Activated CD8-positive, alpha-beta T cell treated with anti-CD3 and anti-CD28 coated beads, Interleukin-2, amount 10 ng/mL, durations not matched to agents 7 days and 5 days (primary cell): ENCODE results near the gene TWIST2. TPM values are rescaled to one million over a fixed set of nuclear protein-coding genes. Genes with fewer than 3 reads are reported as not detected.
A peak's percentile ranks its signal among the peaks of the same experiment; 100 is the strongest.

Source experiments
- ATAC-seq: fragments of 150-1000 bp; cut with Tn5 transposase; one replicate; pipeline ENCODE4 v1.10.0; 2021; ENCODE audit warnings: moderate library complexity
- CTCF ChIA-PET: fragments of 350-600 bp; sonication (Branson Sonifier 250); formaldehyde crosslinking; loops from one replicate; lab custom pipeline; 2021; ENCODE audit warnings: antibody characterized with exemption; lab: Charles Lee
- POLR2A ChIA-PET: fragments of 350-600 bp; sonication (Branson Sonifier 250); formaldehyde crosslinking; loops from one replicate; lab custom pipeline; 2021; ENCODE audit warnings: antibody characterized with exemption; lab: Charles Lee
- DNase-seq: peaks from one replicate; pipeline ENCODE4 v3.0.0-alpha.2; 2020
- H3K27ac Mint-ChIP-seq: one replicate; pipeline ENCODE4 v1.8.0; 2021; ENCODE audit warnings: mild to moderate bottlenecking, mixed read lengths
- H3K27me3 Mint-ChIP-seq: one replicate; pipeline ENCODE4 v1.8.0; 2021; ENCODE audit warnings: low read depth, mixed read lengths
- H3K36me3 Mint-ChIP-seq: one replicate; pipeline ENCODE4 v1.8.0; 2021; ENCODE audit warnings: low read depth, mixed read lengths
- H3K4me1 Mint-ChIP-seq: one replicate; pipeline ENCODE4 v1.8.0; 2021; ENCODE audit warnings: low read depth, mixed read lengths
- H3K4me3 Mint-ChIP-seq: one replicate; pipeline ENCODE4 v1.8.0; 2021; ENCODE audit warnings: mild to moderate bottlenecking, mixed read lengths
- H3K9me3 Mint-ChIP-seq: one replicate; pipeline ENCODE4 v1.8.0; 2022; ENCODE audit warnings: mixed read lengths; ENCODE audit not compliant: insufficient read depth
- total RNA-seq, 2 experiments: library from RNA; stranded (reverse); gene quantifications; one replicate each; pipeline ENCODE4 v1.2.3, GENCODE V29; 2021

The TWIST2 gene
- total RNA-seq, 2 experiments from 2014 or later, result not detected

- Mint-ChIP-seq H3K4me1 (no peaks in the 10 kb centered on the region), H3K36me3 (no peaks in the 10 kb centered on the region), H3K27me3 (no peaks in the 10 kb centered on the region), H3K9me3 (no peaks in the 10 kb centered on the region), H3K4me3 (no peak overlapping the region), H3K27ac (no peak overlapping the region)
- POLR2A ChIA-PET, result no interaction called here
- DNase-seq (peak; percentile 1), ATAC-seq (no peak)
- CTCF ChIA-PET, result no interaction called here
Measured at GRCh38 chr2:238939521-238940403, 91.9 kb downstream of the TWIST2 start.

GRCh38 chr2:238940806-238941205 lies 92.9 kb downstream of the TWIST2 start:
- H3K9me3 Mint-ChIP-seq, result no peaks in the 10 kb centered on the region
- no peaks in the 10 kb centered on the region for H3K4me1 Mint-ChIP-seq
- H3K27me3 Mint-ChIP-seq, result no peaks in the 10 kb centered on the region
- DNase-seq, result no peak
- POLR2A ChIA-PET, result no interaction called here
- ATAC-seq, result no peak
- no peaks in the 10 kb centered on the region for H3K36me3 Mint-ChIP-seq
- CTCF ChIA-PET, result no interaction called here
- H3K27ac Mint-ChIP-seq, result no peak overlapping the region
- H3K4me3 Mint-ChIP-seq, result no peak overlapping the region

- no peak overlapping the region for H3K27ac Mint-ChIP-seq
- no peaks in the 10 kb centered on the region for H3K9me3 Mint-ChIP-seq
- ChIA-PET POLR2A (no interaction called here), CTCF (no interaction called here)
- no peak overlapping the region for H3K4me3 Mint-ChIP-seq
- no peaks in the 10 kb centered on the region for H3K27me3 Mint-ChIP-seq
- no peaks in the 10 kb centered on the region for H3K4me1 Mint-ChIP-seq
- H3K36me3 Mint-ChIP-seq, result no peaks in the 10 kb centered on the region
- peak; percentile 12 for DNase-seq
- ATAC-seq, result no peak
Measured at GRCh38 chr2:238941262-238941792, 93.4 kb downstream of the TWIST2 start.

GRCh38 chr2:238942080-238942725 lies 94.3 kb downstream of the TWIST2 start:
- Mint-ChIP-seq H3K4me3 (no peak overlapping the region), H3K27ac (no peak overlapping the region), H3K36me3 (no peaks in the 10 kb centered on the region), H3K4me1 (no peaks in the 10 kb centered on the region), H3K27me3 (no peaks in the 10 kb centered on the region), H3K9me3 (no peaks in the 10 kb centered on the region)
- POLR2A ChIA-PET, result no interaction called here
- DNase-seq (peak; percentile 10), ATAC-seq (no peak)
- CTCF ChIA-PET, result no interaction called here

- no peak for ATAC-seq
- DNase-seq, result peak; percentile 4
- H3K9me3 Mint-ChIP-seq, result no peaks in the 10 kb centered on the region
- H3K27ac Mint-ChIP-seq, result no peak overlapping the region
- no peaks in the 10 kb centered on the region for H3K36me3 Mint-ChIP-seq
- no peaks in the 10 kb centered on the region for H3K27me3 Mint-ChIP-seq
- ChIA-PET POLR2A (no interaction called here), CTCF (no interaction called here)
- H3K4me3 Mint-ChIP-seq, result no peak overlapping the region
- H3K4me1 Mint-ChIP-seq, result peaks cover 4% of the 10 kb centered on the region
Measured at GRCh38 chr2:238942726-238943300, 94.9 kb downstream of the TWIST2 start.

- CTCF ChIA-PET, result no interaction called here
- ATAC-seq, result no peak
- no peaks in the 10 kb centered on the region for H3K9me3 Mint-ChIP-seq
- peak; percentile 13 for DNase-seq
- H3K27me3 Mint-ChIP-seq, result no peaks in the 10 kb centered on the region
- POLR2A ChIA-PET, result no interaction called here
- H3K4me1 Mint-ChIP-seq, result peaks cover 11% of the 10 kb centered on the region
- H3K27ac Mint-ChIP-seq, result no peak overlapping the region
- no peak overlapping the region for H3K4me3 Mint-ChIP-seq
- no peaks in the 10 kb centered on the region for H3K36me3 Mint-ChIP-seq
Measured at GRCh38 chr2:238943338-238944067, 95.6 kb downstream of the TWIST2 start.

GRCh38 chr2:238945433-238946150 lies 97.7 kb downstream of the TWIST2 start:
- Mint-ChIP-seq H3K27ac (no peak overlapping the region), H3K36me3 (no peaks in the 10 kb centered on the region), H3K27me3 (no peaks in the 10 kb centered on the region), H3K9me3 (no peaks in the 10 kb centered on the region), H3K4me1 (peaks cover 14% of the 10 kb centered on the region), H3K4me3 (no peak overlapping the region)
- ChIA-PET POLR2A (no interaction called here), CTCF (no interaction called here)
- ATAC-seq, result peak; percentile 51
- DNase-seq, result peak; percentile 25

- ChIA-PET POLR2A (no interaction called here), CTCF (no interaction called here)
- Mint-ChIP-seq H3K4me1 (peaks cover 14% of the 10 kb centered on the region), H3K36me3 (no peaks in the 10 kb centered on the region), H3K4me3 (no peak overlapping the region), H3K27me3 (no peaks in the 10 kb centered on the region), H3K9me3 (no peaks in the 10 kb centered on the region), H3K27ac (no peak overlapping the region)
- DNase-seq (peak; percentile 10), ATAC-seq (no peak)
Measured at GRCh38 chr2:238946318-238947242, 98.7 kb downstream of the TWIST2 start.

GRCh38 chr2:238947243-238947760 lies 99.4 kb downstream of the TWIST2 start:
- no peak overlapping the region for H3K27ac Mint-ChIP-seq
- ATAC-seq (no peak), DNase-seq (peak; percentile 1)
- no peaks in the 10 kb centered on the region for H3K36me3 Mint-ChIP-seq
- H3K9me3 Mint-ChIP-seq, result no peaks in the 10 kb centered on the region
- CTCF ChIA-PET, result no interaction called here
- POLR2A ChIA-PET, result no interaction called here
- H3K27me3 Mint-ChIP-seq, result peaks cover 2% of the 10 kb centered on the region
- no peak overlapping the region for H3K4me3 Mint-ChIP-seq
- peaks cover 14% of the 10 kb centered on the region for H3K4me1 Mint-ChIP-seq

- Mint-ChIP-seq H3K4me3 (no peak overlapping the region), H3K27ac (peak overlapping the region; percentile 36), H3K9me3 (no peaks in the 10 kb centered on the region), H3K4me1 (peaks cover 14% of the 10 kb centered on the region), H3K36me3 (no peaks in the 10 kb centered on the region), H3K27me3 (peaks cover 4% of the 10 kb centered on the region)
- ChIA-PET CTCF (interaction anchor here (1.5 kb wide), 1 partner anchor 20 kb away, joined by 4 read pairs; no protein-coding TSS in a partner anchor), POLR2A (no interaction called here)
- ATAC-seq (peak; percentile 36), DNase-seq (peak; percentile 18)
Measured at GRCh38 chr2:238947920-238948710, 100.2 kb downstream of the TWIST2 start.
